ENCODE measurements around the gene CDC42EP1.

CDC42EP1 gene

DNA sequence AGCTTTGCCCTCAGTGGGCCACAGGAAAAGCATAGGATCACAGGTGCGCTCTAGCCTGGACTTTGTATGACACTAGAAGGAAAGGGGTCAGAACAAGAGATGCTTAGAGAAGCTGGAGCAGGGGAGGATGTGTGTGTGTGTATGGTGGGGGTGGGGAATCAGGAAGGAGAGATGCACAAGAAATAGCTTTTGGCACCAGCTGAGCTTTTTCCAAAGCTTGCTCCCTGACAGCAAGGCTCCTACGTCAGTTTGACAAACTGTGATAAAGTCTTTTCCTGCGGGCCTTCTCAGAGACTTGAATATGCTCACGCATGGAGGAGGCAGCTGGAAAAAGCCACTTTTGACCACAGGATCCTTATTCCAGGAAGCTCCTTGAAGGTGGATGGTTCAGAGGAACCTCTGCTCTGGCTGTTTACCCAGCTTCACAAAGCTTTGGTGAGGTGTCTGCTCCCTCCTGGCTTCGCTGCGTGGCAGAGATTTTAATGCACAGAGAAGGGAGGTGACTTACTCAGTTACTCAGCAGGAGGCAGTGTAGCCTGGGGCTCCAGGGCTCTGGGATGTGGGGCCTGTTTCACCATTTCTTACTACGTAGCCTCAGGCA lies 3.9 kb downstream of the CDC42EP1 start:
- no peak overlapping the region for H3K4me3 ChIP-seq (ENCODE audit: low read depth, low read length)
- no peaks in the 10 kb centered on the region for H3K9me3 ChIP-seq (ENCODE audit: control insufficient read depth, insufficient read depth, low read length)
- no peak overlapping the region for H3K9ac ChIP-seq (ENCODE audit: low read depth, low read length)
- peaks cover 14% of the 10 kb centered on the region for H3K27me3 ChIP-seq (ENCODE audit: control insufficient read depth, insufficient read depth, low read length)
- peaks cover 6% of the 10 kb centered on the region for H3K36me3 ChIP-seq (ENCODE audit: control insufficient read depth, insufficient read depth, low read length)
- H3K4me1 ChIP-seq (ENCODE audit: control insufficient read depth, insufficient read depth, low read length): peaks cover 16% of the 10 kb centered on the region

DNA sequence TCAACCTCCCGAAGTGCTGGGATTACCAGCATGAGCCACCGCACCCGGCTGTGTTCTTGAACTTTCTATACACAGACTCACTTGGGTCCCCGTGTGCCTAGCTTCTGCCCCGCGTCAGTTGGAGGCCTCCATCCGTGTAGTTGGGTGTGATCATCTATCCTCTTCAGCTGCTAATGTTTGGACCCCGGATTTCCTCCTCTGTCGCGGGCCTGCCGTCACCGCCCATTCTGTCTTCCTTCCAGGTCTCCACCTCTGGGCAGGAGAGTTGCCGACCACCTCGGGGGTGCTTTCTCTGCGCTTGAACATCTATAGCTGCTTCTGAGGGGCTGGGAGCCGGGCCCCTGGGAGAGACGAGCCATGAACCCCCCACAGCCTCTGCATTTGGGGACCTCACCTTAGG lies 5.5 kb downstream of the CDC42EP1 start:
- Histone ChIP-seq H3K9ac (ENCODE audit: low read depth, low read length) (no peak overlapping the region), H3K4me1 (ENCODE audit: control insufficient read depth, insufficient read depth, low read length) (peaks cover 24% of the 10 kb centered on the region), H3K27me3 (ENCODE audit: control insufficient read depth, insufficient read depth, low read length) (peaks cover 14% of the 10 kb centered on the region), H3K9me3 (ENCODE audit: control insufficient read depth, insufficient read depth, low read length) (no peaks in the 10 kb centered on the region), H3K36me3 (ENCODE audit: control insufficient read depth, insufficient read depth, low read length) (peaks cover 6% of the 10 kb centered on the region), H3K4me3 (ENCODE audit: low read depth, low read length) (no peak overlapping the region)

DNA sequence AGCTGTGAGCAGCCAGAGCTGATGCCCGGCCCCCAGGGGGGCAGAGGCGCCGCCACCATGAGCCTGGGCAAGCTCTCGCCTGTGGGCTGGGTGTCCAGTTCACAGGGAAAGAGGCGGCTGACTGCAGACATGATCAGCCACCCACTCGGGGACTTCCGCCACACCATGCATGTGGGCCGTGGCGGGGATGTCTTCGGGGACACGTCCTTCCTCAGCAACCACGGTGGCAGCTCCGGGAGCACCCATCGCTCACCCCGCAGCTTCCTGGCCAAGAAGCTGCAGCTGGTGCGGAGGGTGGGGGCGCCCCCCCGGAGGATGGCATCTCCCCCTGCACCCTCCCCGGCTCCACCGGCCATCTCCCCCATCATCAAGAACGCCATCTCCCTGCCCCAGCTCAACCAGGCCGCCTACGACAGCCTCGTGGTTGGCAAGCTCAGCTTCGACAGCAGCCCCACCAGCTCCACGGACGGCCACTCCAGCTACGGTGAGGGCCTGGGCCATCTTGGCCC lies 6.1 kb downstream of the CDC42EP1 start:
- H3K4me3 ChIP-seq (ENCODE audit: low read depth, low read length): no peak overlapping the region
- H3K4me1 ChIP-seq (ENCODE audit: control insufficient read depth, insufficient read depth, low read length): peaks cover 24% of the 10 kb centered on the region
- no peaks in the 10 kb centered on the region for H3K9me3 ChIP-seq (ENCODE audit: control insufficient read depth, insufficient read depth, low read length)
- peaks cover 6% of the 10 kb centered on the region for H3K36me3 ChIP-seq (ENCODE audit: control insufficient read depth, insufficient read depth, low read length)
- no peak overlapping the region for H3K9ac ChIP-seq (ENCODE audit: low read depth, low read length)
- peaks cover 9% of the 10 kb centered on the region for H3K27me3 ChIP-seq (ENCODE audit: control insufficient read depth, insufficient read depth, low read length)

DNA sequence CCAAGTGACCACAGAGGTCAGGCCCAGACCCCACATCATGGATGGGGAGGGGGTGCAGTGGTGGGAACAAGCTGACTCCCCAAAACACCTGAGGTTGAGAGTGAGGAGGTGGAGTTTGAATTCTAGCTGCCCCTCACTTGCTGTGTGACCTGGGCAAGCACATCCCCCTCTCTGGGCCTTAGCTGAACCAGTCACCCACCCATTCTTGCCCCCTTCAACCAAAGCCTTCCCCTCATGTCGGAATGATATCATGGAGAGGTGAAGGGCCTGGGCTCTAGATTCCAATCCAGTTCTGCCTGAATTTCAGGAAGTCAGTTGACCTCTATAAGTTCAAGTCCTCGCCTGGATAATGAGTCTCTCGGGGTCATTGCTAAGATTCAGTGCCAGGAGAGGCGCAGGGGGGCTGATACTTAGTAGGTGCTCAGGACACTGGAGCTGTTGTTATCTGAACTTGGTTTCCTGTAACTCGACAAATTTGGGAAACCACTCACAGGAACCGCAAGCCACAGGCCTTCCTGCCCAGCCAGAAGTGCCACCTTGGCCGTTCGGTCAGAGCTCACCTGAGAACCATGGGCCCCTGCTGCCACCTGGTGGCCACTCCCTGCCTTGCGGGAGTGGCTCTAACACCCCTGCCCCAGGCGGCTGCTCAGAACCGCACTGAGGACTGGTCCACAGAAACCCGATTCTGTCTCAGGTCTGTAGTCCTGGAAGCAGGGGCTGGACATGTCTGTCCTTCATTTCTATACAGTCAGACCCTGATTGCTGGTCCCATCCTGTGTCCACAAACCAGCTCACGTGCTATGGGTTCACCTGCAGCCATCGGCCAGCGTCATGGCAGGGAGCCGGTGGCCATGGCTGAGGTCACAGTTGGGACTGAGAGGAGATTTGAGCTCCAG lies 6.9 kb downstream of the CDC42EP1 start:
- H3K4me3 ChIP-seq (ENCODE audit: low read depth, low read length): no peak overlapping the region
- H3K9ac ChIP-seq (ENCODE audit: low read depth, low read length): no peak overlapping the region
- H3K4me1 ChIP-seq (ENCODE audit: control insufficient read depth, insufficient read depth, low read length): peaks cover 20% of the 10 kb centered on the region
- H3K36me3 ChIP-seq (ENCODE audit: control insufficient read depth, insufficient read depth, low read length): peaks cover 6% of the 10 kb centered on the region
- H3K27me3 ChIP-seq (ENCODE audit: control insufficient read depth, insufficient read depth, low read length): peaks cover 3% of the 10 kb centered on the region
- no peaks in the 10 kb centered on the region for H3K9me3 ChIP-seq (ENCODE audit: control insufficient read depth, insufficient read depth, low read length)

DNA sequence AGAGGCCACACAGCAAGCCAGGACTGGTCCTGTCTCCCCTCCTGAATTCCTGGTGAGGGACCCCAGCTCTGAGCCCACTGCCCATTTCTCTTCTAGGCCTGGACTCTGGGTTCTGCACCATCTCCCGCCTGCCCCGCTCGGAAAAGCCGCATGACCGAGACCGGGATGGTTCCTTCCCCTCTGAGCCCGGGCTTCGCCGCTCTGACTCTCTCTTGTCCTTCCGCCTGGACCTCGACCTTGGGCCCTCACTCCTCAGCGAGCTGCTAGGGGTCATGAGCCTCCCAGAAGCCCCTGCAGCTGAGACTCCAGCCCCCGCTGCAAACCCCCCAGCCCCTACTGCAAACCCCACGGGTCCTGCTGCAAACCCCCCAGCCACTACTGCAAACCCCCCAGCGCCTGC lies 7.7 kb downstream of the CDC42EP1 start:
- Histone ChIP-seq H3K4me1 (ENCODE audit: control insufficient read depth, insufficient read depth, low read length) (peaks cover 20% of the 10 kb centered on the region), H3K9me3 (ENCODE audit: control insufficient read depth, insufficient read depth, low read length) (no peaks in the 10 kb centered on the region), H3K36me3 (ENCODE audit: control insufficient read depth, insufficient read depth, low read length) (peaks cover 6% of the 10 kb centered on the region), H3K9ac (ENCODE audit: low read depth, low read length) (no peak overlapping the region), H3K27me3 (ENCODE audit: control insufficient read depth, insufficient read depth, low read length) (no peaks in the 10 kb centered on the region), H3K4me3 (ENCODE audit: low read depth, low read length) (no peak overlapping the region)

DNA sequence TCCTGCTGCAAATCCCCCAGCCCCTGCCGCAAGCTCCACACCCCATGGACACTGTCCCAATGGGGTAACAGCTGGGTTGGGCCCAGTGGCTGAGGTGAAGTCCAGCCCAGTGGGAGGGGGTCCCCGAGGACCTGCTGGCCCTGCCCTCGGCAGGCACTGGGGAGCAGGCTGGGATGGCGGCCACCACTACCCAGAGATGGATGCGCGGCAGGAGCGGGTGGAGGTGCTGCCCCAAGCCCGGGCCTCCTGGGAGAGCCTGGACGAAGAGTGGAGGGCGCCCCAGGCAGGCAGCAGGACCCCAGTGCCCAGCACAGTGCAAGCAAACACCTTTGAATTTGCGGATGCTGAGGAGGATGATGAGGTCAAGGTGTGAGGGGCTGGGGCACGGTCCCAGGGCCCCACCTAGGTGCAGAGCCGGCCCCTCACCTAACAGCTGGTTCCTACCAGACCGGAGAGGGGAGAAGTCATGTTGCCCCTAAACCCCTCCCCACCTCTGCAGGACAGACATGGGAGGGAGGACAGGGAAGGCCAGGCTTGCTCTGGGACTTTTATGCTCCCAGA lies 8.2 kb downstream of the CDC42EP1 start:
- H3K4me3 ChIP-seq (ENCODE audit: low read depth, low read length): no peak overlapping the region
- peaks cover 6% of the 10 kb centered on the region for H3K36me3 ChIP-seq (ENCODE audit: control insufficient read depth, insufficient read depth, low read length)
- peaks cover 19% of the 10 kb centered on the region for H3K4me1 ChIP-seq (ENCODE audit: control insufficient read depth, insufficient read depth, low read length)
- no peak overlapping the region for H3K9ac ChIP-seq (ENCODE audit: low read depth, low read length)
- no peaks in the 10 kb centered on the region for H3K27me3 ChIP-seq (ENCODE audit: control insufficient read depth, insufficient read depth, low read length)
- no peaks in the 10 kb centered on the region for H3K9me3 ChIP-seq (ENCODE audit: control insufficient read depth, insufficient read depth, low read length)

DNA sequence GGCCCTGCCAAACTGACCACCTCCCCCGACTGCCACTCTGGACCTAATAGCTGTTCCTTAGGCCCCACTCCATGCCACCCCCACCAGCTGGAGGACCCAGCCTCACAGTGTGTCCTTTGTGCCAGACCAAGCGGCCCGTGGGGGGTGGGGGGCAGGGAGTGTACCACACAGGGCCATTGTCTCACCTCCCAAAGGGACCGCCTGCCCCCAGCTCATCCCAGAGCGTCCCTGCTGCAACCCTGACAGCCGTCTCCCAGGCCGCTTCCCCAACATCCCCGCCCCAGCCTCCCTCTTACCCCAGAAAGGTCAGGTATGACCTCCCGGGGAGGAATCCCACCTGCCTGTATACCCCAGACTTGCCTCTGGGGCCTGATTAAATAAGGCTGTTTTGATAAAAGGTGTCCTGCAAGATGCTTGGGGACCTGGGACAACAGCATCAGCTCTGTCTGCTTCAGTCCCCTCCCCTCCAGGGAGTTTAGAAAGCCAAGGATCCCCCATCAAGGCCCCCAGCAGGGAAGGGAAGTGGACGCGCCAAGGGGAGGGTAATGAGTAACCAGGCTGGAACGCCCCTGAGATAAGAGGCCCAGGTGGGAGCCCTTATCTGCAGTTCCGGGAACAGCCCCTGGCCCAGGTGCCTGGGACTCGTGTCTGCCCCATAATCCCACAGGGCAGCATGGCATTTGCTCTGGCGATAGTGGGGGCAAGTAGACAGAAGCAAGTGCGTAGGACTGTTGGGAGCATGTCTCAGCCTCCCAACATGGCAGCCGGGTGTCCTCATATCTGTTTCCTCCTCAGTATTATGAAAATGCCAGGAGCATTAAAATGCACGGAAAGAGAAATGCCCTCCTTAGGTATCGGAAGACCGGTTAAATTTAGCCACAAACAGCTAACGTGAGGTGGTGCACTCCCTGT lies 9.0 kb downstream of the CDC42EP1 start:
- H3K9me3 ChIP-seq (ENCODE audit: control insufficient read depth, insufficient read depth, low read length): no peaks in the 10 kb centered on the region
- H3K9ac ChIP-seq (ENCODE audit: low read depth, low read length): no peak overlapping the region
- H3K4me3 ChIP-seq (ENCODE audit: low read depth, low read length): no peak overlapping the region
- peaks cover 13% of the 10 kb centered on the region for H3K4me1 ChIP-seq (ENCODE audit: control insufficient read depth, insufficient read depth, low read length)
- peaks cover 6% of the 10 kb centered on the region for H3K36me3 ChIP-seq (ENCODE audit: control insufficient read depth, insufficient read depth, low read length)
- H3K27me3 ChIP-seq (ENCODE audit: control insufficient read depth, insufficient read depth, low read length): no peaks in the 10 kb centered on the region

DNA sequence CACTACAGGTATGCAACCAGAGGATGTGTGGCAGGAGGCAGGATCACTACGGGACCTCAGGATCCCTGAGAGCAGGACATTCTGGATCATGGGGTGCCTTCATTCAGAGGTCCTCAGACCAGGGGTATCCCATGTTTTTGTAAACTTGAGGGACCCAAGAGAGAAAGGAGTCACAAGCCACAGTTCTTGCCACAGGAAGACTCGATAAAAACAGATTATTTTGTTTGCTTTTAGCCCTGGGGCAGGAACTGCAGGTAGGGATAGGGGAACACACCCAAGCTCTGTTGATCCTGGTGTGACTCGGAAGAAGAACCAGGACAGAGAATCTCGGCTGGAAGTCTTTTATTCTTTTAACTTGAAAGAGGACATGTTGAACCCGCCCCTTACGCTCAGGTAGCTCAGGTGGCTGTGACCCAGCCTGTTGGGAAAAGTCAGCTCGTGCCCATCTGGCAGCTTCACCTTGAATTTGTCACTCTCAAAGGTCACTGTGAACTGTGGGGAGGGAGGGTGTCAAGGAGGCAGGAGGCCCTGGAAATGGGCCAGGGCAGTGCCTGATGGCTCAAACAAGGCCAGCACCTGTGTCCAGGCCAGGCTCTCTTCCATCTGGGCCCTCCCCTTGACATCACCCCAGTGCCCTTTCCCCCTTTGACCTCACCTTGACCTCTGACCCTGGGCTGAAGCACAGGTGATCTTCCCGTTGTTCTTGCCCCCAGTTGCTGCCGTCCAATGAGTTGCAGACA lies 9.8 kb downstream of the CDC42EP1 start:
- Histone ChIP-seq H3K9ac (ENCODE audit: low read depth, low read length) (no peak overlapping the region), H3K4me3 (ENCODE audit: low read depth, low read length) (no peak overlapping the region), H3K9me3 (ENCODE audit: control insufficient read depth, insufficient read depth, low read length) (no peaks in the 10 kb centered on the region), H3K27me3 (ENCODE audit: control insufficient read depth, insufficient read depth, low read length) (no peaks in the 10 kb centered on the region), H3K4me1 (ENCODE audit: control insufficient read depth, insufficient read depth, low read length) (peaks cover 13% of the 10 kb centered on the region), H3K36me3 (ENCODE audit: control insufficient read depth, insufficient read depth, low read length) (peaks cover 6% of the 10 kb centered on the region)

DNA sequence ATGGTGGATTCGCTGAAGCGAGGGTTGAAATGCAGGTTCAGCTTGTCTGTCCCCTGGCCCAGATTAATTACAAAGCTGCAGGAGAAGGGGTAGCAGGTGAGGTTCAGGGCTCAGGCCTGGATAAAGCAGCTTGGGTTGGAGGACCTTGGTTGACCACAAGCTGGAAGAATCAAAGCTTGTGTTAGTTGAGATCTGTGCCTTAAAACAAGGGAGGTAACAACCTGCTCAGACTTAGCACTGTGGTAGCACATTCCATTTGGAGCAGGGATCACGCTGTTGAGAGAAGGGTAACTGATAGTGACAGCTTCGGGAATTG lies 10.3 kb downstream of the CDC42EP1 start:
- H3K36me3 ChIP-seq (ENCODE audit: control insufficient read depth, insufficient read depth, low read length): peaks cover 6% of the 10 kb centered on the region
- peaks cover 13% of the 10 kb centered on the region for H3K4me1 ChIP-seq (ENCODE audit: control insufficient read depth, insufficient read depth, low read length)
- H3K9me3 ChIP-seq (ENCODE audit: control insufficient read depth, insufficient read depth, low read length): no peaks in the 10 kb centered on the region
- H3K9ac ChIP-seq (ENCODE audit: low read depth, low read length): no peak overlapping the region
- no peak overlapping the region for H3K4me3 ChIP-seq (ENCODE audit: low read depth, low read length)
- no peaks in the 10 kb centered on the region for H3K27me3 ChIP-seq (ENCODE audit: control insufficient read depth, insufficient read depth, low read length)

DNA sequence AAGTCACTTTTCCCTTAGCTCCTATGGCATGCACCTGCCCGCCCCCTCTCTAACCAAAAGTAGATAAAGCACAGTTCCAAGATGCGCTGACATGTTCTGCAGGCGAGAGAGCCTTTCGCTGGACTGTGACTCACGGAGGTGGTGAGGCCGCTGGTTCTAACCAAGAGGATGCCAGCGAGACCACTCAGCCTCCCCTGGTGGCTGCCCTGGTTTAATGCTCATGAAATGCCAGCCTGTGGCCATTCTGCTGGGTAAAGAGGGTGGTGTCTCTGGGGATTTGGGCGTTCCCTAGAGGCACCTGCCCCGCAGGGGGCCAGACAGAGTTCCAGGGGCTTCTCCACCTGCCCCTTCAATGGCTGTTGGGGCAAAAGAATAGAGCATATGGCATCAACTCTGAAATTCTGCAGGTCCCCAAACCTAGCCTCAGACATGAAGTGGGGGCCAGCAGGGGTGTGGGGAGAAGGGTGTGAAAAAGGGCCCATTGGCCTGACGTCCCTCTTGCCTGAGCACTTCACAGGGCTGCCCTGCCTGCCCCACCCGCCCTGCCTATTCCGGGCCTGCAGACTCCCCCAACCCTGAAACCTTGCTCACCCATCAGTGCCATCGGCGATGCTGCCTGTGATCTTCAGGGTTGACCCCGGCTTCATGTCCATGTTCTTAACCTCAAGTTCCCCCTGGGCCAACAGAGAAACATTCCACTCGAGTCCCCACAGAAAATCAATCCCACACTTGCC lies 11.1 kb downstream of the CDC42EP1 start:
- Histone ChIP-seq H3K4me1 (ENCODE audit: control insufficient read depth, insufficient read depth, low read length) (peaks cover 13% of the 10 kb centered on the region), H3K4me3 (ENCODE audit: low read depth, low read length) (no peak overlapping the region), H3K9ac (ENCODE audit: low read depth, low read length) (no peak overlapping the region), H3K27me3 (ENCODE audit: control insufficient read depth, insufficient read depth, low read length) (no peaks in the 10 kb centered on the region), H3K9me3 (ENCODE audit: control insufficient read depth, insufficient read depth, low read length) (no peaks in the 10 kb centered on the region), H3K36me3 (ENCODE audit: control insufficient read depth, insufficient read depth, low read length) (peaks cover 6% of the 10 kb centered on the region)

Measured in iPS-15b (cell line).